ENCODE results near the gene ZNF473.

ZNF473 gene

DNA sequence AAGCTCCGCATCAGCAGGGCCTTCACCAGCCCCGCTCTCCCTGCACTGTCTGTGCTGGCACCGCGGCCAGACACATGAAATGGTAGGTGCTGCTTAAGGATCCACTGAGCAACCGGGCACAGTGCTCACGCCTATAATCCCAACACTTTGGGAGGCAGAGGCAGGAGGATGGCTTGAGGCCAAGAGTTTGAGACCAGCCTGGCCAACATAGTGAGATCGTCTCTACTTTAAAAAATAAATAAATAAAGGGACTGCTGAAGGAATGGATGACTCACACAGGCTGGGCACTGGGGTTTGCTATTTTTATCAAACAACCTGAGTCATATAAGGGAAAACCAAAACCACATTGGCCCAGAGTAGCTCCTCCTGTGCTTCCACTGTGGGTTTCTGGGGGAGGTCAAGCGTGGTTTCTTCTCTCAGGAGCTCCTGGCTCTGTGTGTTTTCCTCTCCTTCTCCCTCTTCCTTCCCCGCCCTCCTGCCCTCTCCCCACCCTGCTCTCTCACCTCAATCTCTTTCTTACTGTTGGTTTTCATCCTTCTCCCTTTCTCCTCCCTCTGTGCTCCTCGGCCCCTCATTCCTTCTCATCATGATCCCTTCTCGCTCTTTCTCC lies 21.9 kb upstream of the ZNF473 start:
- DNase-seq (ENCODE audit: low read depth) = peak; percentile 90

- DNase-seq (ENCODE audit: low read depth) = no peak
Observed at GRCh38 chr19:50005428-50005827, 20.4 kb upstream of the ZNF473 start.

- DNase-seq (ENCODE audit: low read depth) = no peak
Observed at GRCh38 chr19:50007170-50007569, 18.6 kb upstream of the ZNF473 start.

DNA sequence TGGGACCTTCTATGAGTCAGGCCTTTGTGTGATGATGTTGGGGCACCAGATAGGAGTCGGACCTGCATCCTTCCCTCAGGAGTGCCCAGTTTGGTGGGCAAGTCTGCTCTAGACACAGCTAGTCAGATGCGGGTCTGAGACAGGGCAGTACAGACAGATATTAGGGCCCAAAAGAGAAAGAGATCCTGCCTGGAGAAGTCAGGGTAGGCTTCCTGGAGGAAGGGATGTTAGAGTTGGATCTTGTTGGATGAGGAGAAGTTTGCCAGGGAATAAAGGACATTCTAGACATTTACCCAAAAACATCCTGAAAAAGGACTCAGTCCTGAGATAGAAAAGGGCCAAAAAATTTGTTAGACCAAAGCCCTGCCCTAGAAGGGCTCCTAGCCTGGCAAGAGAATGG lies 17.9 kb upstream of the ZNF473 start:
- no peak for DNase-seq (ENCODE audit: low read depth)

DNA sequence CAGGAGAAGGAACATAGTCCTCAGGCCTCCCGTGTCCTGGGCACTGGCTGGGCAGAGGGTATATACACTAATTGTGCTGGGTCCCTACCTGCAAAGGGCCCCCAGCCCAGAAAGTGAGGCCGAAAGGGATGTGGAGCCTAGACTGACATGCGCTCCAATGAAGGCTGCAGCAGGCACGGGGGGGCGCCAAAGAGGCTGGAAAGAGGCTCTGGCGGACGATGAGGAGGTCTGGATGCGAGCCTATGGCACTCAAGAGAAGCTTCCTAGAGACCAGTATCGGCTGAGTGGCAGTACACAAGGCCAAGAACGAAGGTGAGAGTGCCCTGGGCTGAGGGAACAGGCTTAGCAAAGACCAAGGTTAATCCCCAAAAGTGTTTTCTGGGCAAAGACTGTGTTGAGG lies 17.3 kb upstream of the ZNF473 start:
- no peak for DNase-seq (ENCODE audit: low read depth)

GRCh38 chr19:50016225-50016807 lies 9.5 kb upstream of the ZNF473 start:
- DNase-seq (ENCODE audit: low read depth) = no peak

- no peak for DNase-seq (ENCODE audit: low read depth)
Observed at GRCh38 chr19:50020481-50020880, 5.3 kb upstream of the ZNF473 start.

DNA sequence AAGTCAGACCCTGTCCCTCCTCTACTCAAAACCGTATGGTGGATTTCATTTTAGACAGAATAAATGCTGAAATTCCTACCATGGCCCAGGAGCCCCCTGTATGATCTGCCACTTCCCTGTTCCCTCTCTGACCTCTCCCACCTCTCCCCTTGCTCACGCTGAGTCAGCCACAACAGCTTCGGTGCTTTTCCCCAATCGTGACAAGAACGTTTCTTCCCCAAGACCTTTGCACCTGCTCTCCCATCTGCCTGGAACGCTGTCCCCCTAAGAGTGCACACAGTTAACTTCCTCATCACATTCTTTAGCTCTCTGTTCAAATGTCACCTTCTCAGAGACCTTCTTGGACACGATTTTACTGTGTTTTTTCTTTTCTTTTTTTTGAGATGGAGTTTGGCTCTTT lies 3.0 kb upstream of the ZNF473 start:
- DNase-seq (ENCODE audit: low read depth) = no peak

DNA sequence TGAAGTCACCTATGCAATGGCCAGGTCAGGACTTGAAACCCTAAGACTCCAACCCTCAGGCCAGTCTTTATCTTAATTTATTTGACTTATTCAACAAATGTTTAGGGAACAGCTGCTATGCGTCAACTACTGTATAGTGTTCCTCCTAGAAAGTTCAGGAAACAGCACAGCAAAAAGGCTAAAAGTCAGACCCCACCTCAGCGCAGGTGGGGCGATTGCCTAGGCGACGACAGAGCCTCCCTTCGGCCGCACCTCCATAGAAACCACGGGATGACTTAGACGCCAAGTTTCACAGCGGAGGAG lies 1.1 kb upstream of the ZNF473 start:
- DNase-seq (ENCODE audit: low read depth) = no peak

DNA sequence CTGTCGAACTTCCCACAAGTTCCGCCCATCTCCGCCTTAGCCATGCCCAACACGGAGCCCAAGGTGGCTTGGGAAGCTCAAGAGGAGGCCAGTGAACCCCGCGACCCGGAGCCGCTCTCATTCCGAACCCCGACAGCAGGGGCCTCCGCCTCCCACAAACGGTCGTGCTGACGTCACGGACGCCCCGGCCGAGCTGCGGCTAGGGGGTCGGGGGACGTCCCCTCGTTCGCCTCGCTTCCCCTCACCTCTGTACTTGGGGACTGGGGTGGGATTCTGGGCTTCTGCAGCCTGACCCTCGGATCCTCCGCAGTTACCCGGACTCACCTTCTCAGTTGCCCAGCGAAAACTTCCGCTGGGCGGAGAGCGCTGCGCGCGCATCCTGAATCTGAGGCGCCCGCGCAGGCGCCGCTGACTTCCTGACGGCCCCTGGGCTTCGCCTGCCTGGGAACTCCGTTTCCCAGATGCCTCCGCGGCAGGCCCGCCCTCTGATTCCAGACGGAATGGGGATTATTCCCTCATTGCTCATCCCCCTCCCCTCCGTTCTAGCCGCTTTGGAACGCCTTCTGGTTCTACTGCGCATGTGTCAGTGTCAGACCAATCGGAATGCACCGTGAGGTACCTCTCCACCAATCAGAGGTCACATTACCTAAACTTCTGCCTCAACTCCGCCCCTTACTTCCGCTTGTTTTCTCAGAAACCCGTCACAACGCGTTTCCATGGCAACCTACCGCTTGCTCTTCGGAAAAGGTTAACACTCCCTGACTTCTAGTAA lies 597 bp upstream of the ZNF473 start, which contains the start of gene VRK3:
TSS of gene VRK3 (minus strand) at position 351 of the 772 bp plus-strand sequence. CDS start 9,210 bp downstream, outside the sequence.
- peak; percentile 100 for DNase-seq (ENCODE audit: low read depth)

GRCh38 chr19:50026550-50026906 lies 723 bp downstream of the ZNF473 start:
- no peak for DNase-seq (ENCODE audit: low read depth)

- no peak for DNase-seq (ENCODE audit: low read depth)
Observed at GRCh38 chr19:50030225-50030624, 4.4 kb downstream of the ZNF473 start.

- no peak for DNase-seq (ENCODE audit: low read depth)
Observed at GRCh38 chr19:50030937-50031336, 5.1 kb downstream of the ZNF473 start.

DNA sequence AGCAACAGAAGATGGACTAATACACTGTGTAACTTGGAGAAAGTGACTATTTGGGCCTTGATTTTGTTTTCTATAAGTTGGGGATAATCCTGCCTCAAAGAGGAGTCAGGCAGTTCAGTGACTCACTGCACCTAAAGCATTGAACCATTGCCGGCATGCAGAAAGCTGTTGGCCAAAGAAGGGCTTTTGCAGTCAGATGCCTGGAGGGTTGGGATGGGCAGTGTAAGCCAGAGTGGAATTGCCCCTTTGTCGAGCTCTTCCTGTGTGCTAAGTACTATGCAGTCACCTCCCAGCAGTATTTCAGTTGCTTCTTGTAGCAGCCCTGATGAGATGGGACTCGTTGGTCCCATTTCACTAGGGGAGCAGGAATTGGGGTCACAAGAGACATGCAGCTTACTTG lies 11.1 kb downstream of the ZNF473 start:
- no peak for DNase-seq (ENCODE audit: low read depth)

DNA sequence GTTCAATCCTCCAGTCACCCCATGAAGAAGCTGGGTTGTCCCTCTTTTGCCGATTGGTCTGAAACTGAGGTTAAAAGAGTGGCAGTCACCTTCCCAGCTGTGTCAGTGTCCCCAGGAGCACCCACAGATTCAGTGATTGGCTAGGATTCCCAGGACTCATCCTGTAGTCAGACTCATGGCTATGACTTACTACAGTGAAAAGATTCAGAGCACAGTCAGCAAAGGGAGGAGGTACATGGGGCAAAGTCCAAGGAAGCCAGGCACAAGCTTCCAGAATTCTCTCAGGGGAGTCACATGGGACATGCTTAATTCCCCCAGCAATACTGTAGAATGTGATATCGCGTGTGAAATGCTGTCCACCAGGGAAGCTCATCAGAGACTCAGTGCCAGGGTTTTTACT lies 14.2 kb downstream of the ZNF473 start:
- DNase-seq (ENCODE audit: low read depth) = no peak

DNA sequence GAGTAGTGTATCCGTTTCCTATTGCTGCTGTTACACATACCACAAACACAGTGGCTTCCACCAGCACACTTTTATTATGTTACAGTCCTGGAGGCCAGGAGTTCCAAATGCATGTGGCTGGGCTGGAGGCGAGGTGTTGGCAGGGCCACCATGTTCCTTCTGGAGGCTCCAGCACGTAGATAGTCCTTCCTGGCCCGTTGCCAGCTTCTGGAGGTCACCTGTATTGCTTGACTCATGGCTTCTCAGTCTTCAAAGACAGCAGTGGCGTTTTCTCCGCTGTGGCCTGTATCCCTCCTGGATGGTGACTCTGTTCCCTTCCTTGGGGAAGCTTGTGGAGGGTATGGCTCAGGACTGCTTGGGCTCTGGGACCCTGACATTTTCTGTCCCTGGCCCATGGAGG lies 15.2 kb downstream of the ZNF473 start:
- DNase-seq (ENCODE audit: low read depth) = no peak

GRCh38 chr19:50042363-50043024 lies 16.7 kb downstream of the ZNF473 start:
- no peak for DNase-seq (ENCODE audit: low read depth)

DNA sequence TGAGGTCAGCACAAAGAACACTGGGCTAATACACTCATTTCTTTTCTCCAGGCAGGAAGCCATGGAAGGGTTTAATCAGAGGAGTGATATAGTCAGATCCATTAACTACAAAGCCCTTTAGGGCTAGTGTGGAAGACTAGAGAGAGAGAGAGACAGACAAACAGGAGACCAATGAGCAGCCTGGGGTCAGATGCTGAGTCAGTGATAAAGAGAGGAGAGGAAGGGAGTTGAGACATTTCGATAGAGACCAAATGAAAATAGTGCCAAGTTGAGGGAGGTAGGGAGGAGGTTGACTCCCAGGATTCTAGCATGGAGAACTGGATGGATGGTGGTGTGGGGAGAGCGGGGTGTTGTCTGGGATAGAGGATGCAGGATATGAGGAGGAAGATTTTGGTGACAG lies 18.2 kb downstream of the ZNF473 start:
- no peak for DNase-seq (ENCODE audit: low read depth)

GRCh38 chr19:50044922-50045321 lies 19.1 kb downstream of the ZNF473 start:
- no peak for DNase-seq (ENCODE audit: low read depth)

GRCh38 chr19:50046649-50047503 lies 21.1 kb downstream of the ZNF473 start:
- DNase-seq (ENCODE audit: low read depth) = no peak

DNA sequence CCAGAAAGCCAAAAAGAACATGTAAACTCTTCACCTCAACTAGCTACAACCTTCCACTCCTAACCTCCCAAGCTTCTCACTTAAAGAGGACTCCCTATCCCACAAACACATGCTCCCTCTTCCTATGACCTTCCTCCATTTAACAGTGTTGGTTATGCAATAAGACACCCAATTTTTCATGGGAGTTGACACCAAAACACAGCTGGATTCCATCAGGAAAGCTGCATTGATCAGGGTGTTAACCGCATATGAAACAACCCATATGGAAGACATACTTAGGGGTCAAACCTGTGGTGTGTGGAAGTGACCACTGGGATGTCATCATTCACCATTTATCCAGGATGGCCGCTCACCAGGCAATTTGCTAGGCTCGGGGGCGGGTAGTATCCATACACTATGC lies 21.9 kb downstream of the ZNF473 start:
- no peak for DNase-seq (ENCODE audit: low read depth)
